HepG2 (cell line): ENCODE data around the gene TLE1. TPM values are rescaled to one million over a fixed set of nuclear protein-coding genes. Genes with fewer than 3 reads are reported as not detected.
A peak's percentile ranks its signal among the peaks of the same experiment; 100 is the strongest.

ENCODE experiments used
- AHDC1 ChIP-seq: sonication (generic); formaldehyde crosslinking; IDR thresholded peaks from 2 replicates; pipeline ENCODE4 v1.5.1; 2020; ENCODE audit warnings: mild to moderate bottlenecking, missing genetic modification reagents, borderline replicate concordance
- ARID4A ChIP-seq: sonication (generic); formaldehyde crosslinking; IDR thresholded peaks from 2 replicates; pipeline ENCODE4 v1.5.0; 2020; ENCODE audit warnings: mild to moderate bottlenecking, missing genetic modification reagents, borderline replicate concordance
- CREB1 ChIP-seq, 2 experiments: fragments of 450-650 bp in 1 of 2; IDR thresholded peaks; 2 replicates each; pipeline ENCODE4 v1.6.1; 2016 to 2017; ENCODE audit warnings: control low read depth in 1 of 2, mild to moderate bottlenecking in 1 of 2, missing compliant biosample characterization in 1 of 2, missing genetic modification characterization in 1 of 2
- ETV5 ChIP-seq: IDR thresholded peaks from 2 replicates; pipeline ENCODE4 v1.6.1; 2018; ENCODE audit warnings: missing biosample characterization, missing genetic modification reagents, inconsistent platforms, borderline replicate concordance
- GABPA ChIP-seq, 2 experiments: IDR thresholded peaks; 2 replicates each; pipeline ENCODE4 v1.6.1; 2011 to 2016; ENCODE audit warnings: low read depth in 2 of 2, low read length in 1 of 2, missing biosample characterization in 1 of 2, missing genetic modification characterization in 1 of 2
- HDAC6 ChIP-seq: fragments of 200-600 bp; sonication (generic); IDR thresholded peaks from 2 replicates; pipeline ENCODE4 v1.7.0; 2017; ENCODE audit warnings: mild to moderate bottlenecking, antibody characterized with exemption, low read length, low read depth
- ISL2 ChIP-seq: sonication (generic); formaldehyde crosslinking; IDR thresholded peaks from 2 replicates; pipeline ENCODE4 v1.5.0; 2020; ENCODE audit warnings: missing genetic modification reagents
- NFE2L2 ChIP-seq: fragments of 150-350 bp; IDR thresholded peaks from 2 replicates; pipeline ENCODE4 v1.6.1; 2014; ENCODE audit warnings: low read length
- SP5 ChIP-seq: IDR thresholded peaks from 2 replicates; pipeline ENCODE4 v1.6.1; 2016; ENCODE audit warnings: low read depth, borderline replicate concordance
- TEF ChIP-seq: sonication (generic); formaldehyde crosslinking; IDR thresholded peaks from 2 replicates; pipeline ENCODE4 v1.5.0; 2020; ENCODE audit warnings: missing genetic modification reagents
- ZBTB7B ChIP-seq: sonication (generic); formaldehyde crosslinking; IDR thresholded peaks from 2 replicates; pipeline ENCODE4 v1.4.0; 2020; ENCODE audit warnings: missing genetic modification reagents
- ZNF263 ChIP-seq: sonication (generic); formaldehyde crosslinking; IDR thresholded peaks from 2 replicates; pipeline ENCODE4 v1.4.0; 2020; ENCODE audit warnings: missing genetic modification reagents
- ZNF281 ChIP-seq: sonication (generic); formaldehyde crosslinking; IDR thresholded peaks from 2 replicates; pipeline ENCODE4 v1.4.0; 2020; ENCODE audit warnings: missing genetic modification reagents, borderline replicate concordance
- ZNF446 ChIP-seq: sonication (generic); formaldehyde crosslinking; IDR thresholded peaks from 2 replicates; pipeline ENCODE4 v1.5.0; 2020; ENCODE audit warnings: mild to moderate bottlenecking, missing genetic modification reagents
- ZNF768 ChIP-seq: sonication (generic); formaldehyde crosslinking; IDR thresholded peaks from 2 replicates; pipeline ENCODE4 v1.4.0; 2020; ENCODE audit warnings: missing genetic modification reagents
- polyA plus RNA-seq, 8 experiments: library from polyadenylated mRNA; depleted of rRNA in 3 of 8; stranded (reverse) in 7 of 8; unstranded in 1 of 8; fragments of >200 nt; fragmentation: Illumina TruSeq in 4 of 8; extraction: Trizol in 4 of 8; gene quantifications; 2 replicates each; pipeline versions ENCODE4 v1.2.1 to v1.2.3, GENCODE V29; 2011 to 2016; ENCODE audit warnings: low read depth in 4 of 8, missing spikeins in 1 of 8, mixed read lengths in 1 of 8; ENCODE audit not compliant: insufficient read depth in 1 of 8
- total RNA-seq, 5 experiments: library from RNA; depleted of rRNA; stranded (reverse); fragments of >200 nt; fragmentation: Illumina TruSeq; extraction: Trizol; gene quantifications; 2 replicates each; pipeline ENCODE4 v1.2.3, GENCODE V29; 2016; ENCODE audit warnings: low read depth in 1 of 5

Gene TLE1
- total and polyA plus RNA-seq, 2 of the 13 experiments (the other 11 are each of a cell fraction or from before 2014, with no cell fraction given): 35.9 to 109 TPM

- TF ChIP-seq SP5 (CRISPR knock-in tag) (peak; percentile 47; the same call in 1 of the 2 replicates), HDAC6 (no peak), ISL2 (CRISPR knock-in tag) (peak; percentile 89), ZNF281 (CRISPR knock-in tag) (no peak), TEF (CRISPR knock-in tag) (no peak), GABPA (IDR thresholded peaks at IDR 0.05; ENCODE audit: low read depth, low read length) (no peak), GABPA (CRISPR knock-in tag; IDR thresholded peaks at IDR 0.05; ENCODE audit: low read depth) (0 out of 2 replicates have a peak, but pooled peaks have one; percentile 30), CREB1 (IDR thresholded peaks at IDR 0.05) (no peak), CREB1 (CRISPR knock-in tag; IDR thresholded peaks at IDR 0.05) (peak; percentile 37; the same call in 1 of the 2 replicates), ZNF768 (no peak), ZNF446 (CRISPR knock-in tag) (0 out of 2 replicates have a peak, but pooled peaks have one; percentile 41), AHDC1 (CRISPR knock-in tag) (peak; percentile 90), ARID4A (CRISPR knock-in tag) (peak; percentile 39; the same call in 1 of the 2 replicates), ETV5 (CRISPR knock-in tag) (peak; percentile 81; the same call in 1 of the 2 replicates), NFE2L2 (no peak), ZBTB7B (CRISPR knock-in tag) (no peak), ZNF263 (peak; percentile 88)
Observed at GRCh38 chr9:81549500-81550206, 139.7 kb downstream of the TLE1 start (continued).
